Smooth muscle cell (in vitro differentiated cells): Measurements from ENCODE around the gene LMF2. TPM values are rescaled to one million over a fixed set of nuclear protein-coding genes. Genes with fewer than 3 reads are reported as not detected.

Experiments used
- DNase-seq: peaks from one replicate; lab custom pipeline; 2025; ENCODE audit not compliant: unreplicated experiment; lab: John Stamatoyannopoulos, UW
- H2AFZ ChIP-seq: fragments of 200-600 bp; sonication (generic); 2 replicates; pipeline ENCODE4 v1.6.0; 2016; ENCODE audit warnings: antibody characterized with exemption, low read depth, mild to moderate bottlenecking
- H3F3A ChIP-seq: fragments of 200-600 bp; sonication (generic); 2 replicates; pipeline ENCODE4 v1.6.0; 2017; ENCODE audit warnings: antibody characterized with exemption, low read depth
- H3K27ac ChIP-seq: fragments of 200-600 bp; sonication (generic); 2 replicates; pipeline ENCODE4 v1.5.1; 2016; ENCODE audit warnings: low read depth, mild to moderate bottlenecking
- H3K27me3 ChIP-seq: fragments of 200-600 bp; sonication (generic); 2 replicates; pipeline ENCODE4 v1.6.1; 2016; ENCODE audit warnings: low read depth, mild to moderate bottlenecking
- H3K36me3 ChIP-seq: fragments of 200-600 bp; sonication (generic); 2 replicates; pipeline ENCODE4 v1.5.1; 2016; ENCODE audit warnings: low read depth
- H3K4me1 ChIP-seq: fragments of 200-600 bp; sonication (generic); 2 replicates; pipeline ENCODE4 v1.5.1; 2016; ENCODE audit warnings: low read depth
- H3K4me2 ChIP-seq: fragments of 200-600 bp; sonication (generic); 2 replicates; pipeline ENCODE4 v1.6.0; 2016; ENCODE audit warnings: mild to moderate bottlenecking
- H3K4me3 ChIP-seq: fragments of 200-600 bp; sonication (generic); 2 replicates; pipeline ENCODE4 v1.5.1; 2016; ENCODE audit warnings: mild to moderate bottlenecking
- H3K79me2 ChIP-seq: fragments of 200-600 bp; sonication (generic); 2 replicates; pipeline ENCODE4 v1.6.0; 2016; ENCODE audit warnings: low read depth, mild to moderate bottlenecking
- H3K9ac ChIP-seq: fragments of 200-600 bp; sonication (generic); 2 replicates; pipeline ENCODE4 v1.6.0; 2016; ENCODE audit warnings: low read depth
- H3K9me3 ChIP-seq: fragments of 200-600 bp; sonication (generic); replicated peaks from 2 replicates; pipeline ENCODE4 v1.5.1; 2016; ENCODE audit warnings: low read depth
- H4K20me1 ChIP-seq: fragments of 200-600 bp; sonication (generic); 2 replicates; pipeline ENCODE4 v1.6.0; 2016; ENCODE audit warnings: low read depth
- CTCF ChIP-seq: fragments of 200-600 bp; sonication (generic); IDR thresholded peaks from 2 replicates; pipeline ENCODE4 v1.5.1; 2017; ENCODE audit warnings: borderline replicate concordance, mild to moderate bottlenecking, antibody characterized with exemption; ENCODE audit not compliant: insufficient read depth, poor library complexity, severe bottlenecking
- WGBS: methylation state at CpG from one replicate; pipeline ENCODE4 v1.1.7; 2016; ENCODE audit warnings: low lambda C conversion rate; 5-methylcytosine and 5-hydroxymethylcytosine counted together
- polyA plus RNA-seq: library from polyadenylated mRNA; unstranded; fragments of >200 nt; fragmentation: Nextera tagmentation; extraction: Ambion mirVana; gene quantifications from 2 replicates; pipeline ENCODE4 v1.2.1, GENCODE V29; 2016
- total RNA-seq: library from RNA; depleted of rRNA; stranded (reverse); fragments of >200 nt; gene quantifications from 2 replicates; pipeline ENCODE4 v1.2.3, GENCODE V29; 2014

Gene LMF2
- total and polyA plus RNA-seq, 2 experiments from 2014 or later = 53.5 to 130 TPM

- DNase-seq = no peak
Observed at GRCh38 chr22:50485221-50486131, 22.0 kb downstream of the LMF2 start.

GRCh38 chr22:50483977-50484853, 23.3 kb downstream of the LMF2 start:
- H3K4me3 ChIP-seq = no peak overlapping the region
- no peak for DNase-seq
- H3K36me3 ChIP-seq = no peaks in the 10 kb centered on the region
- H3K4me2 ChIP-seq = no peak overlapping the region
- peaks cover 5% of the 10 kb centered on the region for H3K79me2 ChIP-seq
- no peak overlapping the region for H2AFZ ChIP-seq
- H3K27me3 ChIP-seq = no peaks in the 10 kb centered on the region
- TF ChIP-seq CTCF = no peak
- peaks cover 3% of the 10 kb centered on the region for H3K4me1 ChIP-seq
- no peak overlapping the region for H3K9ac ChIP-seq
- peaks cover 5% of the 10 kb centered on the region for H3F3A ChIP-seq
- H3K27ac ChIP-seq = no peak overlapping the region
- no peaks in the 10 kb centered on the region for H4K20me1 ChIP-seq
- H3K9me3 ChIP-seq = no peaks in the 10 kb centered on the region
- 93% methylated on average over 25 of the region's 31 CpGs for WGBS

More at GRCh38 chr22:50485221-50486131, 22.0 kb downstream of the LMF2 start:
- Histone ChIP-seq H3K27me3 (no peaks in the 10 kb centered on the region), H3K9ac (no peak overlapping the region), H3K36me3 (no peaks in the 10 kb centered on the region), H3K4me2 (no peak overlapping the region), H3K79me2 (peaks cover 5% of the 10 kb centered on the region), H3K27ac (no peak overlapping the region), H2AFZ (no peak overlapping the region), H3F3A (peaks cover 5% of the 10 kb centered on the region), H3K9me3 (no peaks in the 10 kb centered on the region), H3K4me3 (no peak overlapping the region), H3K4me1 (peaks cover 3% of the 10 kb centered on the region), H4K20me1 (no peaks in the 10 kb centered on the region)
- no peak for TF ChIP-seq CTCF
- 83% methylated on average over 29 of the region's 29 CpGs for WGBS

- H3K36me3 ChIP-seq = no peaks in the 10 kb centered on the region
- H3K4me3 ChIP-seq = no peak overlapping the region
- no peak overlapping the region for H2AFZ ChIP-seq
- TF ChIP-seq CTCF = no peak
- 99% methylated on average over 8 of the region's 8 CpGs for WGBS
- no peak overlapping the region for H3K9ac ChIP-seq
- no peaks in the 10 kb centered on the region for H3K27me3 ChIP-seq
- no peak overlapping the region for H3K27ac ChIP-seq
- H3K9me3 ChIP-seq = no peaks in the 10 kb centered on the region
- H4K20me1 ChIP-seq = no peaks in the 10 kb centered on the region
- peaks cover 5% of the 10 kb centered on the region for H3K79me2 ChIP-seq
- H3K4me2 ChIP-seq = no peak overlapping the region
- H3F3A ChIP-seq = peaks cover 5% of the 10 kb centered on the region
- no peak for DNase-seq
- peaks cover 3% of the 10 kb centered on the region for H3K4me1 ChIP-seq
Observed at GRCh38 chr22:50483556-50483955, 23.9 kb downstream of the LMF2 start.
